Gastroesophageal sphincter (tissue), 4 donors: Measurements from ENCODE around the gene USP11. TPM values are rescaled to one million over a fixed set of nuclear protein-coding genes. Genes with fewer than 3 reads are reported as not detected.

Experiments used
- small RNA-seq, 4 donors: library from RNA; depleted of rRNA; stranded (forward); fragments of <200 nt; gene quantifications; one replicate each; pipeline ENCODE3, GENCODE V24; 2016
- total RNA-seq, 4 donors: library from RNA; depleted of rRNA; stranded (reverse); fragments of >200 nt; gene quantifications; one replicate each; pipeline ENCODE4 v1.1.0, GENCODE V29; 2016

The USP11 gene
- total RNA-seq, 4 donors from 2014 or later, result 26.9 to 64.6 (median 40.7) TPM

Small RNA genes within 50 kb of the gene (small RNA-seq; reads per million reads assigned to genes)
- 0 reads per million in 4 donors for gene RN7SL785P

Other genes starting within 250 kb of the USP11 start
- gene RGN, start 154.6 kb upstream of the USP11 start, total RNA-seq, result 10 to 100 TPM in 3 of 4 donors, 1 to 10 TPM in 1; 2.6 to 22.1 (median 11.8) TPM
- 10 to 100 TPM; 43.3 to 66.8 (median 53.0) TPM for gene NDUFB11, start 88.3 kb upstream of the USP11 start, total RNA-seq
- gene RBM10, start 87.8 kb upstream of the USP11 start, total RNA-seq, result 10 to 100 TPM; 25.2 to 33.1 (median 29.2) TPM
- 100 to 1,000 TPM; 108 to 211 (median 123) TPM for gene UBA1, start 39.2 kb upstream of the USP11 start, total RNA-seq
- gene CDK16, start 14.3 kb upstream of the USP11 start, total RNA-seq, result 10 to 100 TPM; 45.8 to 76.1 (median 55.6) TPM
- under 1 TPM in 1 of 4 donors, not detected in 3; 0.31 TPM for gene ZNF157, start 137.6 kb downstream of the USP11 start, total RNA-seq